OCI-LY1 (cell line): ENCODE data around the gene TMEM109.
A peak's percentile ranks its signal among the peaks of the same experiment; 100 is the strongest.

Experiments used
- H2AFZ ChIP-seq: fragments of 200-600 bp; sonication (generic), shearing (Covaris generic); 2 replicates; pipeline ENCODE4 v1.6.0; 2014; ENCODE audit warnings: antibody characterized with exemption, mild to moderate bottlenecking, low read length
- H3F3A ChIP-seq: fragments of 200-600 bp; sonication (generic), shearing (Covaris generic); 2 replicates; pipeline ENCODE4 v1.6.0; 2014; ENCODE audit warnings: mild to moderate bottlenecking, antibody characterized with exemption, low read length, moderate library complexity; ENCODE audit not compliant: insufficient read depth
- H3K27ac ChIP-seq: fragments of 200-600 bp; sonication (generic); 2 replicates; pipeline ENCODE4 v1.5.1; 2014; ENCODE audit warnings: low read length, mixed run types, mild to moderate bottlenecking, low read depth; ENCODE audit not compliant: poor library complexity, severe bottlenecking
- H3K27me3 ChIP-seq: fragments of 200-600 bp; sonication (generic); 2 replicates; pipeline ENCODE4 v1.6.0; 2014; ENCODE audit warnings: antibody characterized with exemption, mild to moderate bottlenecking, low read length, moderate library complexity; ENCODE audit not compliant: insufficient read depth
- H3K36me3 ChIP-seq: fragments of 200-600 bp; sonication (generic); 2 replicates; pipeline ENCODE4 v1.6.1; 2014; ENCODE audit warnings: mild to moderate bottlenecking, antibody characterized with exemption, low read length, moderate library complexity, mixed read lengths; ENCODE audit not compliant: insufficient read depth
- H3K4me1 ChIP-seq: fragments of 200-600 bp; sonication (generic); 2 replicates; pipeline ENCODE4 v1.5.1; 2014; ENCODE audit warnings: mild to moderate bottlenecking, low read length, moderate library complexity; ENCODE audit not compliant: insufficient read depth, severe bottlenecking
- H3K4me2 ChIP-seq: fragments of 200-600 bp; sonication (generic), shearing (Covaris generic); 2 replicates; pipeline ENCODE4 v1.6.1; 2014; ENCODE audit warnings: low read length
- H3K4me3 ChIP-seq: fragments of 200-600 bp; sonication (generic); 2 replicates; pipeline ENCODE4 v1.5.1; 2014; ENCODE audit warnings: low read length, low read depth, mild to moderate bottlenecking, mixed read lengths; ENCODE audit not compliant: poor library complexity, severe bottlenecking
- H3K79me2 ChIP-seq: fragments of 200-600 bp; shearing (Covaris generic); 2 replicates; pipeline ENCODE4 v1.6.1; 2016; ENCODE audit warnings: mixed run types, low read length, mixed read lengths; ENCODE audit not compliant: insufficient read depth
- H3K9ac ChIP-seq: fragments of 200-600 bp; sonication (generic), shearing (Covaris generic); 2 replicates; pipeline ENCODE4 v1.6.1; 2014; ENCODE audit warnings: mild to moderate bottlenecking, low read length, mixed read lengths
- H3K9me2 ChIP-seq: fragments of 200-600 bp; sonication (generic), shearing (Covaris generic); 2 replicates; pipeline ENCODE4 v1.6.1; 2014; ENCODE audit warnings: low read depth, mild to moderate bottlenecking, low read length, mixed read lengths
- H3K9me3 ChIP-seq: fragments of 200-600 bp; shearing (Covaris generic); 2 replicates; pipeline ENCODE4 v1.6.1; 2014; ENCODE audit warnings: low read length, mixed read lengths
- H4K20me1 ChIP-seq: fragments of 200-600 bp; sonication (generic), shearing (Covaris generic); 2 replicates; pipeline ENCODE4 v1.6.0; 2016; ENCODE audit warnings: mild to moderate bottlenecking, low read length; ENCODE audit not compliant: insufficient read depth
- EZH2 ChIP-seq: fragments of 200-600 bp; sonication (generic), shearing (Covaris generic); IDR thresholded peaks from 2 replicates; pipeline ENCODE4 v1.8.0; 2017; ENCODE audit warnings: borderline replicate concordance, mixed run types, mild to moderate bottlenecking, antibody characterized with exemption, low read length, moderate library complexity, mixed read lengths
- TF ChIP-seq, protein P1 (sequence below): fragments of 200-600 bp; sonication (generic), shearing (Covaris generic); IDR thresholded peaks from 2 replicates; pipeline ENCODE4 v1.5.1; 2017; ENCODE audit warnings: mild to moderate bottlenecking, antibody characterized with exemption, low read length, moderate library complexity, mixed read lengths

Gene TMEM109

DNA sequence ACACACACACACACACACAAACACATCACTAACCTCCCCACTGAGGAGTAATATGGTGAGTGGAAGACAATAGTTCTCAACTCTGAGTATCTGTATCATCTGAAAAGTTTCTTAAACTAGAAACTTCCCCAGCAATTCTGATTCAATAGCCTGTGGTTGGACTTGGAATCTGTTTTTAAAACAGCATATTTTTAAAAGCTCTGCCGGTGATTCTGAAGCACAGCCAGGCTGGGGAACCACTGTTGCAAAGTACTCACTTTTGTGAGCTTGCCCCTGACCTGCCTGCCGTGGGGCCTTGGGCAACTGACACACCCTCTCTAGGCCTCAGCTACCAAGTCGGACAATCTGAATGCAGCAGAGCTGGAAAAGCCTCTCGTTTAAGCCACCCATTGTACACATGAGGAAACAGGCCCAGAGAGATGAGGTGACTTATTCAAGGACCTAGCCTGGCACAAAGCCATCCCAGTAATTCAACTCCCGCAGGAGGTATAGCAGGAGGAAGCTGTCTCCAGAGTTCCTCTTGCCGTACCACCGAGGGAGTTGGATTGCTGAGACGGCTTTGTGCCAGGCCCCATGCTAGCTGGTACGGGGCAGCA, 29.1 kb downstream of the TMEM109 start:
- Histone ChIP-seq H3K9ac (no peak overlapping the region), H2AFZ (no peak overlapping the region), H3F3A (no peaks in the 10 kb centered on the region), H3K9me3 (no peaks in the 10 kb centered on the region), H4K20me1 (no peaks in the 10 kb centered on the region), H3K4me1 (peaks cover 6% of the 10 kb centered on the region), H3K9me2 (no peaks in the 10 kb centered on the region), H3K4me3 (no peak overlapping the region), H3K79me2 (no peaks in the 10 kb centered on the region), H3K27ac (no peak overlapping the region), H3K36me3 (no peaks in the 10 kb centered on the region), H3K27me3 (peaks cover 17% of the 10 kb centered on the region; the same call in 1 of the 2 replicates), H3K4me2 (no peak overlapping the region)
- TF ChIP-seq, protein P1, sequence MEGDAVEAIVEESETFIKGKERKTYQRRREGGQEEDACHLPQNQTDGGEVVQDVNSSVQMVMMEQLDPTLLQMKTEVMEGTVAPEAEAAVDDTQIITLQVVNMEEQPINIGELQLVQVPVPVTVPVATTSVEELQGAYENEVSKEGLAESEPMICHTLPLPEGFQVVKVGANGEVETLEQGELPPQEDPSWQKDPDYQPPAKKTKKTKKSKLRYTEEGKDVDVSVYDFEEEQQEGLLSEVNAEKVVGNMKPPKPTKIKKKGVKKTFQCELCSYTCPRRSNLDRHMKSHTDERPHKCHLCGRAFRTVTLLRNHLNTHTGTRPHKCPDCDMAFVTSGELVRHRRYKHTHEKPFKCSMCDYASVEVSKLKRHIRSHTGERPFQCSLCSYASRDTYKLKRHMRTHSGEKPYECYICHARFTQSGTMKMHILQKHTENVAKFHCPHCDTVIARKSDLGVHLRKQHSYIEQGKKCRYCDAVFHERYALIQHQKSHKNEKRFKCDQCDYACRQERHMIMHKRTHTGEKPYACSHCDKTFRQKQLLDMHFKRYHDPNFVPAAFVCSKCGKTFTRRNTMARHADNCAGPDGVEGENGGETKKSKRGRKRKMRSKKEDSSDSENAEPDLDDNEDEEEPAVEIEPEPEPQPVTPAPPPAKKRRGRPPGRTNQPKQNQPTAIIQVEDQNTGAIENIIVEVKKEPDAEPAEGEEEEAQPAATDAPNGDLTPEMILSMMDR = no peak
- no peak for TF ChIP-seq EZH2

DNA sequence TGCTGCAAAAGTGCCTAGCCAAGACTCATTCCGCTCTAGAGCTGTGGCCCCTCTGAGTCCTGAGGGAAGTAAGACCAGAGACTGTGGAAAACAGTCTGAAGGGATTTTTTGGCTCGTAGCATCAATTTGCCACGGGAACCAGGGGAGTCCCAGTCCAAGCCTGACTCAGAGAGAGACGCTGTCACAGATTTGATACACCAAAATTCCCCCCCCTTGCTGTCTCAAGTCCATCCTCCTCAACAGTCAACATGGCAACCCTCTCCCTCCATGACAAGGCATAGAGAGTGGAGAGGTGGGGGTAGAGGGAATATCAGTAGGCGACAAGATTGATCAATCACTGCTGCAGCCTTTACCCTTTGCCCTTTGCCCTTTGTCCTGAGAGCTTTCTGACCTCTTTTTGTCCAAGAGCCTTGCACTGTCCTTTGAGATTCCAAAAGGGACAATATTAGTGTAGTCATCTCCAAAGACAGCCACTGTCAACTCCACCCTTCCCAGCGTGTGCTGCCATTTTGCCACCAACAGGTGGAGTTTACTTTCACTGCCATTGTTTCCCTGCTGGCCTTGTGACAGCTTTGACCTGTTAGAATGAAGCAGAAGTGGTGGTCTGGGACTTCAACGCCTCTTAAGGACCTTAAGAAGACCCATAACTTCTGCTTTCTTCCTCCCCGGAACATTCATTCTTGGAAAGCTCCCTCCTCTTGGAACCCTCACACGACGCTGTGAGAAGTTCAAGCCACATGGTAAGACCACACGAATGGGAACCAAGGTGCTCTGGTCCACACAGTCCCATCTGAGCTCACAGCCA, 30.7 kb downstream of the TMEM109 start:
- H3F3A ChIP-seq = no peaks in the 10 kb centered on the region
- no peaks in the 10 kb centered on the region for H3K9me2 ChIP-seq
- H3K79me2 ChIP-seq = no peaks in the 10 kb centered on the region
- no peak overlapping the region for H3K9ac ChIP-seq
- H3K9me3 ChIP-seq = no peaks in the 10 kb centered on the region
- H2AFZ ChIP-seq = no peak overlapping the region
- H3K36me3 ChIP-seq = no peaks in the 10 kb centered on the region
- no peak overlapping the region for H3K4me2 ChIP-seq
- H3K27me3 ChIP-seq = peaks cover 17% of the 10 kb centered on the region; the same call in 1 of the 2 replicates
- no peak overlapping the region for H3K4me3 ChIP-seq
- no peak overlapping the region for H3K27ac ChIP-seq
- TF ChIP-seq EZH2 = no peak
- TF ChIP-seq, protein P1 = peak; percentile 38
- H4K20me1 ChIP-seq = no peaks in the 10 kb centered on the region
- peaks cover 6% of the 10 kb centered on the region for H3K4me1 ChIP-seq

DNA sequence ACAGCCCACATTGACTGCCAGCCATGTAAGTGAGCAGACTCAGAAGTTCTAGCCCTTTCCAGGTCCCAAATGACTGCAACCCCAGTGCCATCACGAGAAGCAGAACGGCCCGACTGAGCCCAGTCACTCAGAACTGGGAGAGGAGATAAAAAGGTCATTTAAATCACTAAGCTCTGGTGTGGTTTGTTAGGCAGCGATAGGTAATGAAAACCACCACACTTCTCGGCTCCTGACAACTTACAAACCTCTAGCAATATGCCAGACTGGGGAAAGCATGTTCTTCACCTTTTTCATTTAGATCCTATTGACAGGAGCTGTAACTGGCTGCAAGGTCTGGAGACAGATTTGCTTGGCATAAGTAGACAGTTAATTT, 31.3 kb downstream of the TMEM109 start:
- no peak overlapping the region for H2AFZ ChIP-seq
- H3K4me1 ChIP-seq = peaks cover 6% of the 10 kb centered on the region
- H3K9me3 ChIP-seq = no peaks in the 10 kb centered on the region
- H3K36me3 ChIP-seq = no peaks in the 10 kb centered on the region
- no peaks in the 10 kb centered on the region for H3K9me2 ChIP-seq
- H3K27ac ChIP-seq = no peak overlapping the region
- no peak overlapping the region for H3K4me3 ChIP-seq
- H3K79me2 ChIP-seq = no peaks in the 10 kb centered on the region
- no peaks in the 10 kb centered on the region for H3F3A ChIP-seq
- TF ChIP-seq, protein P1 = no peak
- no peak for TF ChIP-seq EZH2
- H3K27me3 ChIP-seq = peaks cover 17% of the 10 kb centered on the region; the same call in 1 of the 2 replicates
- no peak overlapping the region for H3K9ac ChIP-seq
- H3K4me2 ChIP-seq = no peak overlapping the region
- no peaks in the 10 kb centered on the region for H4K20me1 ChIP-seq
